Naive B cell (primary cell): ENCODE results near the gene HSD17B13. TPM values are rescaled to one million over a fixed set of nuclear protein-coding genes. Genes with fewer than 3 reads are reported as not detected.
A peak's percentile ranks its signal among the peaks of the same experiment; 100 is the strongest.
"Not testable (repeated sequence)": the region's sequence is repeated elsewhere in the genome, so short reads cannot be mapped to it uniquely, and the experiment has no call there.

Experiments
- ATAC-seq, 2 donors: fragments of 150-1000 bp; cut with Tn5 transposase; 2 replicates each; pipeline ENCODE4 v1.10.0; 2021; ENCODE audit warnings: low read depth in 2 of 2, mild to moderate bottlenecking in 2 of 2, moderate library complexity in 2 of 2
- DNase-seq: peaks from one replicate; pipeline ENCODE4 v3.0.0; 2022
- H3K27ac Mint-ChIP-seq, 6 donors: one replicate each; pipeline ENCODE4 v1.8.0; 2020 to 2022; ENCODE audit warnings: mild to moderate bottlenecking in 6 of 6, mixed read lengths in 6 of 6, moderate library complexity in 5 of 6, inconsistent platforms in 2 of 6
- H3K27me3 Mint-ChIP-seq, 3 donors: one replicate each; pipeline ENCODE4 v1.8.0; 2021 to 2022; ENCODE audit warnings: mixed read lengths in 3 of 3, mild to moderate bottlenecking in 1 of 3
- H3K36me3 Mint-ChIP-seq, 2 donors: one replicate each; pipeline ENCODE4 v1.8.0; 2020 to 2022; ENCODE audit warnings: mixed read lengths in 2 of 2, inconsistent platforms in 1 of 2, mild to moderate bottlenecking in 1 of 2
- H3K4me1 Mint-ChIP-seq, 3 donors: one replicate each; pipeline ENCODE4 v1.8.0; 2020 to 2022; ENCODE audit warnings: mixed read lengths in 3 of 3, inconsistent platforms in 1 of 3, mild to moderate bottlenecking in 1 of 3, moderate library complexity in 1 of 3
- H3K4me3 Mint-ChIP-seq, 8 donors: one replicate each; pipeline ENCODE4 v1.8.0; 2020 to 2022; ENCODE audit warnings: mild to moderate bottlenecking in 8 of 8, mixed read lengths in 8 of 8, moderate library complexity in 8 of 8, inconsistent platforms in 2 of 8
- H3K9me3 Mint-ChIP-seq, 7 donors: one replicate each; pipeline ENCODE4 v1.8.0; 2020 to 2022; ENCODE audit warnings: mixed read lengths in 7 of 7, mild to moderate bottlenecking in 5 of 7, inconsistent platforms in 2 of 7, moderate library complexity in 1 of 7
- polyA plus RNA-seq, 6 donors: library from polyadenylated mRNA; unstranded; fragments of 300-500 nt; fragmentation: Illumina TruSeq; gene quantifications; one replicate each; pipeline ENCODE4 v1.2.3, GENCODE V29; 2021; ENCODE audit warnings: low read depth in 6 of 6

The HSD17B13 gene
- polyA plus RNA-seq, 6 donors from 2014 or later, result 0.17 to 0.19 TPM; not detected in 4

DNA sequence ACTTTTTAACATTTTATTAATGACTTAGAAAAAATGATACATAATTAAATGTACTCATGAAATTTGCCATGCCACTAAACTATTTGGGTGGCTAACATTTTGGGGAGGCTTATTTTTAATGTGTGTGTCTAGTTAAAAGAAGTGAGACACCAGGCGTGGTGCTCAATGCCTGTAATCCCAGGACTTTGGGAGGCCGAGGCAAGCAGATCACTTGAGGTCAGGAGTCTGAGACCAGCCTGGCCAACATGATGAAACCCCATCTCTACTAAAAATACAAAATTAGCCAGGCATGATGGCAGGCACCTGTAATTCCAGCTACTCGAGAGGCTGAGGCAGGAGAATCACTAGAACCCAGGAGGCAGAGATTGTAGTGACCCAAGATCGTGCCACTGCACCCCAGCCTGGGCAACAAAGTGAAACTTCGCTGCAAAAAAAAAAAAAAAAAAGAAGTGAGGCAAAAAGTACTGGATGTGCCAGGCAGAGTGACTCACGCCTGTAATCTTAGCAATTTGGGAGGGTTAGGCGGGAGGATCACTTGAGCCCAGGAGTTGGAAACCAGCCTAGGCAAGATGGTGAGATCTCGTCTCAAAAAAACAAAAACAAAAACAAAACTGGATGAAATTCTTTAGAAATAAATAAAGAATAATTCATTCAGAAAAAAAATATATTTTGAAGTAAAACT is 19.4 kb upstream of the HSD17B13 start:
- H3K9me3 Mint-ChIP-seq, result peaks cover 0 to 25% (median 13%) of the 10 kb centered on the region in 7 donors
- peaks cover 44 to 62% of the 10 kb centered on the region in 2 donors for H3K36me3 Mint-ChIP-seq
- not testable (repeated sequence) for H3K4me1 Mint-ChIP-seq, DNase-seq, H3K27me3 Mint-ChIP-seq, ATAC-seq, H3K4me3 Mint-ChIP-seq, H3K27ac Mint-ChIP-seq

DNA sequence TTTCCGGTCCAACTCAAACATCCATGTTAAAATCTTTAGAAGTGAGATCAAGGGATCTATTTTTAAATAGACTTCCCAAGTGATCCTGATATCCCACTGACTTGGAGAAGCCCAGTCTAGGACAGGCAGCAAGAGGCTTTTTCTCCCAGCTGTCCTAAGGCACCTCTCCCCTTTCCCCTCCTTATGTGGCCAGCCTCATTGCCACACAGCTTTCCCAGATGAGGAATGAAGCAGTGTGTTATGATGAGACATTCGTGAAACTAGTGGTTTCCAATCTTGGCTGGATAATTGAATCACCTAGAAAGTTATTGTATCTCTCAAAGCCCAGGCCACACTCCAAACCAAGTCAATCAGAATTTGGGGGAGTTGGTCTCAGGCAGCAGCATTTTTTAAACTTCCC is 16.8 kb upstream of the HSD17B13 start:
- peak overlapping the region in 1 of 6 donors; percentile 5 for H3K27ac Mint-ChIP-seq

GRCh38 chr4:87337361-87337760 is 14.7 kb upstream of the HSD17B13 start:
- peaks cover 52 to 61% of the 10 kb centered on the region in 2 donors for H3K36me3 Mint-ChIP-seq
- H3K9me3 Mint-ChIP-seq, result peaks cover 12 to 37% (median 23%) of the 10 kb centered on the region in 7 donors
- no peak for DNase-seq
- peaks cover 0 to 3% (median 0%) of the 10 kb centered on the region in 3 donors for H3K4me1 Mint-ChIP-seq
- H3K27ac Mint-ChIP-seq, result peak overlapping the region in 1 of 6 donors; percentile 63
- peak overlapping the region in 1 of 8 donors; percentile 5 for H3K4me3 Mint-ChIP-seq
- no peak for ATAC-seq
- H3K27me3 Mint-ChIP-seq, result no peaks in the 10 kb centered on the region

More for the DNA sequence above, 16.8 kb upstream of the HSD17B13 start:
- Mint-ChIP-seq H3K9me3 (peaks cover 2 to 23% (median 4%) of the 10 kb centered on the region in 7 donors), H3K4me3 (no peak overlapping the region), H3K27me3 (no peaks in the 10 kb centered on the region), H3K36me3 (peaks cover 39 to 61% of the 10 kb centered on the region in 2 donors), H3K4me1 (peaks cover 0 to 3% (median 0%) of the 10 kb centered on the region in 3 donors)
- DNase-seq, result no peak
- ATAC-seq, result no peak

GRCh38 chr4:87333267-87333666 is 10.6 kb upstream of the HSD17B13 start:
- no peak for ATAC-seq
- no peak for DNase-seq
- Mint-ChIP-seq H3K4me3 (no peak overlapping the region), H3K27me3 (no peaks in the 10 kb centered on the region), H3K4me1 (no peaks in the 10 kb centered on the region), H3K27ac (peak overlapping the region in 1 of 6 donors; percentile 3), H3K9me3 (peaks cover 22 to 76% (median 56%) of the 10 kb centered on the region in 7 donors), H3K36me3 (peaks cover 46 to 51% of the 10 kb centered on the region in 2 donors)

DNA sequence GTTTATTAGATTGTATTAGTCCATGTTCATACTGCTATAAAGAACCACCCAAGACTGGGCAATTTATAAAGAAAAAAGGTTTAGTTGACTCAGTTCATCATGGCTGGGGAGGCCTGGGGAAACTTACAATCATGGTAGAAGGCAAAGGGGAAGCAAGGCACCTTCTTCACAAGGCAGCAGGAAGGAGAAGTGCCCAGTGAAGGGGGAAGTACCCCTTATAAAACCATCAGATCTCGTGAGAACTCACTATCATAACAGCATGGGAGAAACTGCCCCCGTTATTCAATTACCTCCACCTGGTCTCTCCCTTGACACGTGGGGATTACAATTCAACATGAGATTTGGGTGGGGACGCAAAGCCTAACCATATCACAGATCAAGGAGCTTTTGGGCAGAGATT is 8.1 kb upstream of the HSD17B13 start:
- Mint-ChIP-seq H3K4me3 (no peak overlapping the region), H3K4me1 (no peaks in the 10 kb centered on the region), H3K27me3 (no peaks in the 10 kb centered on the region), H3K9me3 (peaks cover 22 to 73% (median 56%) of the 10 kb centered on the region in 7 donors), H3K27ac (peak overlapping the region in 2 of 6 donors; percentile 50 to 58), H3K36me3 (peaks cover 34 to 36% of the 10 kb centered on the region in 2 donors)
- ATAC-seq, result no peak
- DNase-seq, result no peak

- DNase-seq, result no peak
- Mint-ChIP-seq H3K4me1 (no peaks in the 10 kb centered on the region), H3K27me3 (no peaks in the 10 kb centered on the region), H3K4me3 (no peak overlapping the region), H3K27ac (no peak overlapping the region), H3K9me3 (peaks cover 8 to 40% (median 30%) of the 10 kb centered on the region in 7 donors), H3K36me3 (peaks cover 6 to 8% of the 10 kb centered on the region in 2 donors)
- no peak for ATAC-seq
Observed at GRCh38 chr4:87327136-87327535, 4.5 kb upstream of the HSD17B13 start.

DNA sequence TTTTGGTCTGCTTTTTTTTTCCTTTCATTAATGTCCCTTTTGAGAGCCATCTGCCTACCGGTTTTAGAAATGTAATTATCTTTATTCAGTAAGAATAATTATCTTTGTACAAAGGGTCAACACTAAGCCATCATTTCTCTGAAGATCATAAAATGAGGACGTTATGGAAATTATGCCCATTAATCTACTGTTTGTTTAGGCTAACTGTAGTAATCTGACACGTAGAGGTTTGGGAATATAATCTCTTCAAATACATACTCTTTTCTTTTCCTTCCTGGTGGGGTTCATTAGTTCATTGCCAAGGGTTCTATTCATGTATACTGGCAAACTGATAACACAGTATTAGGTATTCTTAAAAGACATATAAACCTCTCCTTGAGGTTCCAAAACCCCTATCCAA is 3.8 kb upstream of the HSD17B13 start:
- ATAC-seq, result no peak
- no peaks in the 10 kb centered on the region for H3K27me3 Mint-ChIP-seq
- H3K36me3 Mint-ChIP-seq, result peaks cover 0 to 5% of the 10 kb centered on the region in 2 donors
- H3K4me3 Mint-ChIP-seq, result no peak overlapping the region
- no peak overlapping the region for H3K27ac Mint-ChIP-seq
- peaks cover 4 to 34% (median 23%) of the 10 kb centered on the region in 7 donors for H3K9me3 Mint-ChIP-seq
- H3K4me1 Mint-ChIP-seq, result no peaks in the 10 kb centered on the region
- DNase-seq, result no peak

GRCh38 chr4:87321888-87322287 is 794 bp downstream of the HSD17B13 start:
- Mint-ChIP-seq H3K9me3 (no peaks in the 10 kb centered on the region), H3K36me3 (no peaks in the 10 kb centered on the region), H3K4me1 (no peaks in the 10 kb centered on the region), H3K27ac (no peak overlapping the region), H3K27me3 (no peaks in the 10 kb centered on the region), H3K4me3 (no peak overlapping the region)
- DNase-seq (no peak), ATAC-seq (no peak)

DNA sequence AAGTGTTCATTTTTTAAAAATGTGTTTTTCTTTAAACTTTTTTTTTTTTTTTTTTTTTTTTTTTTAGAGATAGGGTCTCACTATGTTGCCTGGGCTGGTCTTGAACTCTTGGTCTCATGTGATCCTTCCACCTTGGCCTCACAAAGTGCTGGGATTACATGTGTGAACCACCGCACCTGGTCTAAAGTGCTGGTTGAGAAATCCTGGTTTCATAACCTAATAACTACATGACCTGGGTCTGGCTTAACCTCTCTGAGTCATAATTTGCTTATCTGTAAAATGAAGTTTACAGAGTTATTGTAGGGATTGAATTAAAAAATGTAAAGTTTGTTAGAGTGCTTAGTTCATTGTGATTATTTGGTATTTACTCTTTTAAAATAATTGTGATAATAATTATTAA is 5.2 kb downstream of the HSD17B13 start:
- no peak overlapping the region for H3K27ac Mint-ChIP-seq
- DNase-seq, result no peak
- no peaks in the 10 kb centered on the region for H3K4me1 Mint-ChIP-seq
- ATAC-seq, result no peak
- H3K27me3 Mint-ChIP-seq, result no peaks in the 10 kb centered on the region
- H3K4me3 Mint-ChIP-seq, result no peak overlapping the region
- H3K9me3 Mint-ChIP-seq, result no peaks in the 10 kb centered on the region
- no peaks in the 10 kb centered on the region for H3K36me3 Mint-ChIP-seq

GRCh38 chr4:87316961-87317360 is 5.7 kb downstream of the HSD17B13 start:
- H3K4me1 Mint-ChIP-seq, result no peaks in the 10 kb centered on the region
- no peak overlapping the region for H3K27ac Mint-ChIP-seq
- ATAC-seq (no peak), DNase-seq (no peak)
- no peak overlapping the region for H3K4me3 Mint-ChIP-seq
- H3K36me3 Mint-ChIP-seq, result no peaks in the 10 kb centered on the region
- H3K27me3 Mint-ChIP-seq, result no peaks in the 10 kb centered on the region
- no peaks in the 10 kb centered on the region for H3K9me3 Mint-ChIP-seq

DNA sequence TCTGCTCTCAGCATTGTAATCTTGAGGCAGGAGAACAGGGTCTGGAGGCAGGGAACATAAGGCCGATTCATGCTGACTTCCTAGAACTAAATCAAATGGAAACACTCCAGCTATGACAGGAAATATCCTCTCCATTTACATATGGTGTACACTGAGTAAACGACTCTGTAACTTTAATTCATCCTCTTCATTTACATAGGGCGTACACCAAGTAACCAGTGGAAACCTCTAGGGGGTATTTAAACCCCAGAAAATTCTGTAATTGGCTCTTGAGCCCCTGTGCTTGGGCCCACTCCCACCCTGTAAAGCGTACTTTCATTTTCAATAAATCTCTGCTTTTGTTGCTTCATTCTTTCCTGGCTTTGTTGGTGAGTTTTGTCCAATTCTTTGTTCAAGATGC is 7.7 kb downstream of the HSD17B13 start:
- not testable (repeated sequence) for H3K27ac Mint-ChIP-seq, H3K4me1 Mint-ChIP-seq, H3K4me3 Mint-ChIP-seq, H3K36me3 Mint-ChIP-seq, DNase-seq, H3K9me3 Mint-ChIP-seq, ATAC-seq, H3K27me3 Mint-ChIP-seq

GRCh38 chr4:87313756-87314155 is 8.9 kb downstream of the HSD17B13 start:
- H3K27me3 Mint-ChIP-seq, result no peaks in the 10 kb centered on the region

DNA sequence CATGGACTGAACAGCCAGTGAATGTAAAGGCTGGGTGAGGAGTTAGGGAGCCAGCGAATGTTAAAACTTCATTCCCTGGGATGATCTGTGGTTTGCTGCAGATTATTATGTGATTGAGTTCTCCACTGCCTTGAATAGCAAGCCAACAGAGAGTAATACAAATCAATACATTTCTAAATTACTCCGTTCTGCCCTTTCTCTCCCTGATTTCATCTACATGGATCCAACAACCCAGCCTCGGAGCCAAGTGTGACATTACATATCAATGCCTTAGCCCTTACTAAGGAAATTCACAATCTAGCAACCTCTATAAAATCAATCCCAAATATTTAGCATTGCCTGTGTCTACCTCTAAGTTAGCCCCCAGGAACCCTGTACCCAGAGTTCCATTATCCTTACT is 11.0 kb downstream of the HSD17B13 start:
- DNase-seq (no peak), ATAC-seq (no peak)
- Mint-ChIP-seq H3K4me3 (no peak overlapping the region), H3K9me3 (peaks cover 0 to 2% (median 0%) of the 10 kb centered on the region in 7 donors), H3K36me3 (peaks cover 0 to 4% of the 10 kb centered on the region in 2 donors), H3K27me3 (no peaks in the 10 kb centered on the region), H3K27ac (no peak overlapping the region), H3K4me1 (no peaks in the 10 kb centered on the region)

More at GRCh38 chr4:87313756-87314155, 8.9 kb downstream of the HSD17B13 start:
- no peak overlapping the region for H3K4me3 Mint-ChIP-seq
- no peak for ATAC-seq
- no peaks in the 10 kb centered on the region for H3K4me1 Mint-ChIP-seq
- DNase-seq, result no peak
- no peak overlapping the region for H3K27ac Mint-ChIP-seq
- H3K9me3 Mint-ChIP-seq, result peaks cover 0 to 2% (median 0%) of the 10 kb centered on the region in 7 donors
- H3K36me3 Mint-ChIP-seq, result peaks cover 0 to 4% of the 10 kb centered on the region in 2 donors

DNA sequence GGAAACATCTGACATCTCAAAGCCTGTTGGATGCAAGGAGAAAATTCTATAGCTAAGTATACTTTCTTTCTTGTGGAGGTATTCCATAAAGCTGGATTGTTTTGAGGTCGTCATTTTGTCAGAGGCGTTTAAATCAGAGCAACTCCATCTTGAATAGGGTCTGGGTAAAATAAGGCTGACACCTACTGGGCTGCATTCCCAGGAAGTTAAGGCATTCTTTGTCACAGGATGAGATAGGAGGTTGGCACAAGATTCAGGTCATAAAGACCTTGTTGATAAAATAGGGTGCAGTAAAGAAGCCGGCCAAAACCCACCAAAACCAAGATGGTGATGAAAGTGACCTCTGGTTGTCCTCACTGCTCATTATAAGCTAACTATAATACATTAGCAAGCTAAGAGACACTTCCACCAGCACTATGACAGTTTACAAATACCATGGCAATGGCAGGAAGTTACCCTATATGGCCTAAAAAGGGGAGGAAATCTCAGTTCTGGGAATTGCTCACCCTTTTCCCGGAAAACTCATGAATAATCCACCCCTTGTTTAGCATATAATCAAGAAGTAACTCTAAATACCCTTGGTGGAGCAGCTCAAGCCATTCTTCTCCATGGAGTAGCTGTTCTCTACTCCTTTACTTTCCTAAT is 11.9 kb downstream of the HSD17B13 start:
- H3K27me3 Mint-ChIP-seq, result no peaks in the 10 kb centered on the region
- peaks cover 0 to 2% (median 0%) of the 10 kb centered on the region in 7 donors for H3K9me3 Mint-ChIP-seq
- no peaks in the 10 kb centered on the region for H3K4me1 Mint-ChIP-seq
- DNase-seq (no peak), ATAC-seq (no peak)
- H3K36me3 Mint-ChIP-seq, result peaks cover 0 to 4% of the 10 kb centered on the region in 2 donors
- H3K27ac Mint-ChIP-seq, result no peak overlapping the region
- H3K4me3 Mint-ChIP-seq, result no peak overlapping the region
